Hippocampal formation (tissue), 2 donors: ENCODE data around the gene FAAP20.

Experiments used
- DNase-seq, 2 donors: peaks; one replicate each; lab custom pipeline; 2025; lab: John Stamatoyannopoulos, UW

The FAAP20 gene

DNA sequence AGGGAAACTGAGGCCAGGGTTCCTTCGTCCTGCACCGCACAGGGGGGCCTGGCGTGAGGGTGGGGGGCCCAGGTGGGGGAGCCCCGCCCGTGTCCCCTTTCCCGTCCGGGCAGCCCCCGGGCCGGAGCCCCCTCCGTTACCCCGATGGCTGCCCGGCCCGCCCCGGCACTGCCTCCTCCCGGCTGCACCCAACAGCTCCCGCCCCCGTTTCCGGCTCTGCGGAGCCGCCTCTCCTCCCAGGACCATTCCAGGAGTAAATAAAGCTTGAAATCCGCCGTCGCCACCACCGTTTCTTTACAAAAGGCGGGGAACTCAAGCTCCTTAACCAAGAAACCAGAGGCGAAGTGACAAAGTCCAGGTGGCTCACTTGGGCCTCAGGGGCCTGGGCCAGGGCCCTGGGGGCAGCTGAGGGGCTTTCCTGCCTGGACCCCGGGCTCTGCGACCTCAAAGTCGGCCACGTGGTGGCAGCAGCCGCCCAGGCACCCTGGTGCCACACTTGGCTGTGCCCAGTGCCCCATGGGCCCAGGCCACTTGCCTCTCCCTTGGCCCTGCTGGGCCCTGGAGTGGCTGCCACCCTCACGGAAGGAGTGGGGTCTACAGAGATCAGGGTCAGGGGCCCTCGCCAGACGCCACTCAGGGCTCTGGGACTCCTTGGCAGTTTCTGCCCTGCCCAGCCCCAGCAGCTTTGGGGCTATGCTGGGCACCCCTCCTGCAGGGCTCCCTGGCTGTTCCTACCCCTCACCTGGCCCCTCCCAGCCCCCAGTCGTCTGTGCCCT is 514 bp upstream of the FAAP20 start:
- DNase-seq = peak; percentile 61 to 87

DNA sequence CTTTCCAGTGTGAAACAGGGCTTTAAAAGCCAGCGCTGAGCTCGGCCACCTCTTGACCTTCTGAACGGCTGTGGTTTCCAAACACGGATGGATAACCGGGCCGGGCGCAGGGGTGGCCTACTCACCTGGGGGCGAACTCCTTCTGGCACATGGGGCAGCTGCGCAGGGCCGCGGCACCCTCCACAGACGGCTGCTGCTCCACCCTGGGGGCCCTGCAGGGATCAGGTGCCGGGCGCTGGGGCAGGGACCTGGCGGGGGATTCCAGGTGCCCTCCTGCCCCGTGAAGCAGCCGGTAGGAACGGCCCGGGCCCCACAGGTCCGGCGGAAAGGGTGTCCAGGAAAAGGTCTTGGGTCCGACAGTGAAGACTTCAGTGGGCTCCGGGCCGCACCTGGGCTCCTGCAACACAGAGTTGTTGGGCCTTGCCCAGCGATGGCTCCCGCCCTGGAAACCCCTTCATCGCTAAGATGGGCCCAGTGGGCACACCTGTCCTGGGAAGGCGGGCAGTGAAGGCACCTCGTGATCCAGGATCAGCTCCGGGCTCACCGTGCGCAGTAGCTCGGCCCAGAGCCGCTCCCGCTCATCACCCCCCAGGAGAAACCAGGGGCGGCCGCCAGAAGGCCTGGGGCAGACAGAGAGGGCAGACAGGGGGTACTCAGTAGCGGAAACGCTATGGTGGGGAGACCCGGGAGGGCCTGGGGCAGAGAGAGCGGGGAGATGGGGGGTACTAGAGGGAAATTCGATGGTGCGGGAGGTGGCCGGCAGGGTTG is 874 bp downstream of the FAAP20 start:
- no peak for DNase-seq

DNA sequence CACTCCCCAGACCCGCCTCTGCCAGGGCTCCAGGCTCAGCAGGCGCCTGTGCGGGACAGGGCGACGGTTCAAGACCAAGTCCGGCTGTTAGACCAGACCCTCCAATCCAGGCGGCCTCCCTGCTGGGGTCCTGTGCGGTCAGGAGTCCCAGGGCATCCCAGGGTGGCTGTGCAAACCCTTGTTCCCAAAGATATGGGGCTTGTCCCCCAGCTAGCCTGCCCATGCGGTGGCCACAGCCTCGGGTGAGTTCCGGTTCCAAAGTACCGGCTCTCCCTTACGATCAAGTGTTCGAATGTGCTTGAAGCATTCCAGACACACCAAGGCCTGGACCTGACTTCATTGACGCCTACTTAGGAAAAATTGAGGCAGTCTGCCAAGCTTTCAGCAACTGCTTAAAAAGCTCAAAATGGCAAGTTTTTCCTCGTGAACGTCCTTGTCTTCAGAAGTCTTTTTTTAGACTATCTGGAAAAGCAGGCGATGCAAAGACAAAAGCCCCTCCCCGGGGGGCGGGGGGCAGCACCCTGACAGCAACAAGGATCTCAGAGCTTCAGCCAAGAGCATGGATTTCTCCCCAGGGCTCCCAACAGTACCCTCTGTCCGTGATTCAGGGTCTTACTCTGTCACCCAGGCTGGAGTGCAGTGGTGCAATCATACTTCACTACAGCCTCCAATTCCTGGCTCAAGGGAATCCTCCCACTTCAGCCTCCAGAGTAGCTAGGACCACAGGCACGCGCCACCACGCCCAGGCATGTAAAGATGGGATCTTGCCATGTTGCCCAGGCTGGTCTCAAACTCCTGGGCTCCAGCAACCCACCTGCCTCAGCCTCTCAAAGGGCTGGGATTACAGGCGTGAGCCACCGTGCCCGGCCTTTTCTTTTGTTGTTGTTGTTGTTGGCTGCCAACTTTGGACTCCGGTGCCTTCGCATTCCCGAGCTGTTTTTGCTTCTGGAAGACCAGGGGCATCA is 2.3 kb downstream of the FAAP20 start:
- DNase-seq = no peak

DNA sequence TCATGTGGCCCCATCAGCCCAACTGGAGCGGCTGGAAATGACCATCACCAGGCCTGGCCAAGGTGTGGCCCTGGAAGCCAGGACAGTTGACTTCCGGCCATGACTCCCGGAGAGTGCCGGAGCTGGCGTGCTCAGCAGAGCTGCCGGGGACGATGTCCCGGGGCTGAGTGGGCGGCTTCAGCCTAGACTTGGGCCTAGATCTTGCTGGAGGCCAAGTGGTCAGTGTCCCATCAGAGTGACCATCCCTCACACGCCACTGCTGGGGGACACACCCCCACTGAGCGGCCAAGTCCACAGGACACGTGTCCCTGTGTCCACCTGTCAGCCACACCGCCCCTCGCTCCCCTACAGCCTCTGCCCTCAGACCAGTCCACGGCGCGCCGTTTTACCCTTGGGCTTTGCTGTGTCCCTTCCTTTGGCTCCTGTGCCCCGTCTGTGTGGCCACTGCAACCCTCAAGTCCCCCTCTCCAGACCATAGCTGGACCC is 4.0 kb downstream of the FAAP20 start:
- no peak for DNase-seq

DNA sequence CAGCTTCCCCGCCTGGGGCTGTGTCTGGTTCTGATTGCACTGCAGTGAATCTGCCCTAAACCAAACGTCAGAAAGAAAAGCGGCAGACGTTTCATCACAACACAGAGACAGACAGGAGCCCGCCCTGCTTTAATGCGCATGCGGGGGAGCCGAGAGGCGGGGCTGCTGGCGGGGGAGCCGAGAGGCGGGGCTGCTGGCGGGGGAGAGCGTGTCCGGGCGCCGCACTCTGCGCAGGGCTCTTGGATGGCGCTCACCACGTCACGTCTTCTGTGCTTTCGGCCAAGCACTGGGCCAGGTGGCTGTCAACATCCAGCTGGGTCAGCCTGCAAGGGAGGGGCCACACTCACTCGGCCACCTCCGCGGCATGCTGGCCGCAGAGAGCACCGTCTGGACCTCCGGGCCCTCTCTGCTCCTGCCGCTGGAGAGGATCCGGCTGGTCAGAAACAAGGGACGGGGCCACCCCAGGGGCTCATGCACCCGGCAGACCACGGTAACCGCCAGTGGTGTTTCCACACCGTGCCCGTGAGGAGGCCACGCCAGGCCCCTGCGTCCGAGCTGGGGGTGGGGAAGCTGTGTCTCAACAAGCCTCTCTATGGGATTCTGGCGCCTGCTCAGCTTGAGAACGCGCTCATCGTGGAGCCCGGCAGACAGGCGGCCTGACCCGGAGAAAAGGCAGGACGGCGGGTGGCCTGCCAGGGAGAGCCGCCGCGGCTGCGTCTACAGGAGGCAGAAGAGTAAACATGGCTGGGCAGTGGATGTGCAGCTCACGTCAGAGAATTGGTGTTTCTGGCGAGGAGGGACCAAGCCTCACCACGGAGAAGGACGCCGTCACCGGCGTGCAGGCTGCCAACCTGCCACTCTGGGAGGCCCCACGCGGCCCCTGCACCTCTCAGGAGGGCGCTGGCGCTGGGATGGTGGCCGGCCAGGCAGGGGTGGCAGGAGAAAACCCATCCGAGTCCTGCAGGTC is 4.8 kb downstream of the FAAP20 start:
- peak; percentile 91 to 94 for DNase-seq

DNA sequence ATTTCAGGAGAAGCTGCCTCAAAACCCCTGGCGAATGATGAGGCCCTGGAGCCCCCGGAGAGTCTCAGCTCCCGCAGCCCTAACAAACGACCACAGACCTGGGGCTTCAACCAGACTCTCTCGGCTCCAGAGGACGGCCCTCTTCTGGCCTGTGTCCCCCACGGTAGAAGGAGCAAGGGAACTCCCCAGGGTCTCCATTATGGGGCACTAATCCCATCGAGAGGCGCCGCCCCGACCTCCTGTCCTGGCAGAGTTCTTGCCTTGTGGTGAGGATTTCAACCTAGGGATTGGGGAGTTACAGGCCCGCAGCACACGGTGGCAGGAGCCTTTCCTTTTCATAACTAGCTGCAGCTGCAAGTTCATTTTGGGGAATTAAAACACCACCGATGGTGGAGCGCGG is 6.2 kb downstream of the FAAP20 start:
- DNase-seq = no peak

DNA sequence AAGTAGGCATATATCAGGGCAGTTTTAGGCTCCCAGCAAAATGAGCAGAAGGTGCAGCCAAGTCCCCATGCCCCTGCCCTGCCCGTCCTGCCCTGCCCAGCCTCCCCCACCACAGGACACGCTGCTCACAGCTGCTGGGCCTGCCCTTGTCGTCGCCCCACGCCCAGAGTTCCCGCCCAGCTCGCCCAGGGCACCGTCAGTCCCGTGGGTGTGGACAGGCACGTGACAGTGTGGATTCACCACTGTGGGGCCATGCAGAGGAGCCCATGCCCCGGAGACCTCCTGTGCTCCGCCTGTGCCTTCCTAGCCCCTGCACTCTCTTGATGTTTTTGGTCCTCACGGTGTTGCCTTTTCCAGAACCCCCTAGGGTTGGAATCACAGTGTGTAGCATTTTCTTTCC is 7.0 kb downstream of the FAAP20 start:
- DNase-seq = no peak

DNA sequence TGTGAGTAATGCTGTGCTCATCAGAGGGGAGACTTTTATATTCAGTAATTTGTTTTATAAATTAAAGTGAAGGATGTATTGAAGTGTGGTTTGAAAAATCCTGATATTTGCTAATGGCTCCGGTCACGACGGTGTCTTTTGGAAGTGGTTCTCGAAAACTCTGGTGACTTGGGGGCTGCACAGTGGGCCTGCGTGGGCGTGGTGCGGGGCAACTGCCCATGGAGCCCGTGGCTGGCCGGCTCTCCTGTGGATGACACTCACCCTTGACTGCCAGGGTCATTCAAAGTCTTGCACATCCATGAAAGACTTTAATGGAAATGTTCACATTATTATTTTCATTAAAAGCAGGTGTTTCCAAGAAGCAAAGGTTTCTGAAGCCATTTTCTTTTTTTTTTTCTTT is 7.7 kb downstream of the FAAP20 start:
- no peak for DNase-seq

DNA sequence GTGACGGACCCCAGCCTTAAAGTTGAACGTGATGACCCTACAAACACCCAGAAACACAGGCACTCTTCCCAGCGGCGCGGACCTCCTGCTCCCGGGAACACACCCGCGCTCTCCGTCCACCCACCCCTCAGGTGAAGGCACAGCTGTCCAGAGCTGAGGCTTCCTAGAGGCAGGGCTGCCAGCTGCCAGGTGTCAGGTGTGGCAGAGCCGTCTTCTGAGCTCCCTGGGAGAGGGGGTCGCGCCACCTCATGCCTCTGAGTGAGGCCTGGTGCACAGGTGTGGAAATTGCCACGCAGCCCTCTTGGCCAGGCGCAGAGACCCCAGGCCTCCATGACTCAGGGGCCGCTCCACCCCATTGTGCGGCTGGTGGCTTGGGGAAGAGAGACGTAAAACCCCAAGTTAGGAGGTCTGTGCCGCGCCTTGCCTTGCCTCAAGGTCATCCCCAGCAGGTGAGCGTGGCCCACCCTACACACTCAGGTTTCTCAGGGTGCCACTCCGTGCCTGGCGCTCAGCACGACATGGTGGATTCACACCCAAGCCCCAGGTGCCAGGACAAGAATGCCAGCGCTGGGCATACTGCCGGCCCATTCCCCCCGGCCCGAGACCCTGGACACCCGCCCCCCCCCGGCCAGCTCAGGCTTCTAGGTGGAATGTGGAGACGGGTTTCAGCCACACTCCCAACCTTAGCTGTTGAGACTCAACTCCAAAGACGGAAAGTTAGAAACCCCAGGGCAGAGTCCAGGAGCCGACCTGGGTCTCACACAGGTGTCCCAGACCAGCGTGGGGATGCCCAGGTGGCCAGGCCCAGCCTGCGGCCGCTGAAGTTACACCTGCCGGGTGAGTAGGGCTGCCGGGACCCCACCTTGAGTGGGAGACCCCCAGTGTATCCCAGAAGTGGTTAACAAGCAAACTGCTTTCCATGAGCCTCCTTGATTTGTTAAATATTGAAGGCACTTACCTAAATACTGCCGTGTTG is 8.4 kb downstream of the FAAP20 start:
- no peak for DNase-seq

DNA sequence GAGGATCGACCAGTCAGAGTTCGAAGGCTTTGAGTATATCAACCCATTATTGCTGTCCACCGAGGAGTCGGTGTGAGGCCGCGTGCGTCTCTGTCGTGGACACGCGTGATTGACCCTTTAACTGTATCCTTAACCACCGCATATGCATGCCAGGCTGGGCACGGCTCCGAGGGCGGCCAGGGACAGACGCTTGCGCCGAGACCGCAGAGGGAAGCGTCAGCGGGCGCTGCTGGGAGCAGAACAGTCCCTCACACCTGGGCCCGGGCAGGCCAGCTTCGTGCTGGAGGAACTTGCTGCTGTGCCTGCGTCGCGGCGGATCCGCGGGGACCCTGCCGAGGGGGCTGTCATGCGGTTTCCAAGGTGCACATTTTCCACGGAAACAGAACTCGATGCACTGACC is 9.6 kb downstream of the FAAP20 start:
- DNase-seq = no peak

DNA sequence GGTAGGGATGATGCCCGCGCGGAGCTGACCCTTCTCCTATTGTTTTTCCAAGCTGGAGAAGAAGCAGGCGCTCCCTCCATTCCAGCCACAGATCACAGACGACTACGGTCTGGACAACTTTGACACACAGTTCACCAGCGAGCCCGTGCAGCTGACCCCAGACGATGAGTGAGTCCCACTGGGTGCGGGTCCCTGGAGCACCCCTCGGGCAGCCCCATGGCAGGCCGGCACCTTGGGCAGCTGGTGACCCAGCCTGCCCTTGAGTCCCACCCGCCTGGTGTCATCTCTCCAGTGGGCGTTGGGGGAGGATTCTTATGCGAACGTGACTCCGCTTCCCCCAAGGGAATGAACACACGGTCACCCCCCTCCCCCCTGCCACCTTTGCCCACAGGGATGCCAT is 10.0 kb downstream of the FAAP20 start:
- no peak for DNase-seq

DNA sequence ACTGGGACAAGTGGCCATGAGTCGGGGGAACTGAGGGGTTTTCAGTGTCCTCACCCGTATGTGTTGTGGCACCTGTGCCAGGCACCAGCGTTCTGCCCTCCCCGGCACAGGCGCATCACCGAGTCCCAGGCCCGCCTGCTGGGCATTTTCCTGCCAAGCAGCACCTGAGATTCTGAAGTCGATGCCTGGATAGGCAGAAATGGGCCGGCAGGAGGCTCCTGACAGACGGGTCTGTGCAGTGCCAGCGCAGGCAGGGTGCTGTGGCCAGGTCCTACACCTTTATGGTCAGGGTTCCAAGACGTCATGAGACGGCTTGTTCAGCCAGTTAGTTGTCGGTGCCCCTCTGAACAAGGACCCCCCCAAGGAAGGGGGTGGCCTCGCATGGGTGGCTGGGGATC is 10.6 kb downstream of the FAAP20 start:
- DNase-seq = no peak

DNA sequence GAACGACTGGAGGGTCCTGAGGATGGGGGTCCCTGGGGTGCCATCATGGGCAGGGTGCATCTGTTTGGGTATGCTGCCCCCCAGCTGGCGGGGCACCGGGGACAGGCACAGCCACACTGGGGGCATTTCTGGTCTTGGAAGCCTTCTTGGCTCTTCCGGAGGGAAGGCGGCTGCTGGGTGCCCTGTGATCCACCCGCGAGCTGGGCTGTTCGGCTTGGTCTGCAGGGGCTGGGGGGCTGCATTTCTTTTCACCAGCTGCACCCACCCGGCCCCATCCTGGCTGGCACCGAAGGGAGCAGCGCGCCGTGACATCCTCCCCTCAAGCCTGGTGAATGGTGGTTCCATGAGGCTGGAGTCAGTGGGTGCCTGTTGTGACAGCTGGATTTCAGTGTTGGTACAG is 12.2 kb downstream of the FAAP20 start:
- no peak for DNase-seq

DNA sequence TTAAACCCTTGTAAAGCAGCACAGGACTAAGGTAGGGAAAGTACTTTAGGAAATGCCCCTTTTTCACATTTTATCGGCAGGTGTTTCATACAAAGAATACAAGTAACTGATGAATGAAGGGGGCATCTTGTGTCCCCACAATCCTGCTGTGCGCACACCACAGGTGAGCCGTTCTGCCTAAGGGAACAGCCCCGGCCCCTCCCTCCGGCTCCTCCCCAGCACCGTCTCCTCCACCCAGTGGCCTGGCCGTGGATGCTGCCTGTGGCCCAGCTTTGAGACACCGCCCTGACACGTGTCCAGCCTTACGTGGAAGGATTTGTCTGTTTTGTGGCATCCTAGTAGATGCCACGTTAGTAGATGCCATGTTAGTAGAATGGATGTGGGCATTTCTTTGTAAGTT is 12.8 kb downstream of the FAAP20 start:
- DNase-seq = no peak

DNA sequence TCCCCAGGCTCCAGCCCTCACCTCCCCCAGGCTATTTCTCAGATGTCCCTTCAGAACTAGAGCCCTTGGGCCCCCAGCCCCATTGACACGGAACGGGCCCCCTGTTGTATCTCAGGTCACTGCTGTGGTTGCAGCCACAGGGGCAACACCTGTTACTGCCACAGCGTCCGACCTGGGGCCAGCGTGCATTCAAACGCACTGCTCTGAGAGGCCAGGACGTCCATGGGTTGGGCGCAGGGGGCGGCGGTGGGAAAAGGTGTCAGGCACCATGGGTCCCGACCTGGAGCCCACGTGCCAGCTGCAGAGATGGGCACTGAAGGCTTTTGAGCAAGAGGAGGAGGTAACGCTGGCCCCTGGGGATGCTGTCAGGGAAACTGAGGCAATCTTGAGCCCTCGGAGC is 13.3 kb downstream of the FAAP20 start:
- DNase-seq = no peak

DNA sequence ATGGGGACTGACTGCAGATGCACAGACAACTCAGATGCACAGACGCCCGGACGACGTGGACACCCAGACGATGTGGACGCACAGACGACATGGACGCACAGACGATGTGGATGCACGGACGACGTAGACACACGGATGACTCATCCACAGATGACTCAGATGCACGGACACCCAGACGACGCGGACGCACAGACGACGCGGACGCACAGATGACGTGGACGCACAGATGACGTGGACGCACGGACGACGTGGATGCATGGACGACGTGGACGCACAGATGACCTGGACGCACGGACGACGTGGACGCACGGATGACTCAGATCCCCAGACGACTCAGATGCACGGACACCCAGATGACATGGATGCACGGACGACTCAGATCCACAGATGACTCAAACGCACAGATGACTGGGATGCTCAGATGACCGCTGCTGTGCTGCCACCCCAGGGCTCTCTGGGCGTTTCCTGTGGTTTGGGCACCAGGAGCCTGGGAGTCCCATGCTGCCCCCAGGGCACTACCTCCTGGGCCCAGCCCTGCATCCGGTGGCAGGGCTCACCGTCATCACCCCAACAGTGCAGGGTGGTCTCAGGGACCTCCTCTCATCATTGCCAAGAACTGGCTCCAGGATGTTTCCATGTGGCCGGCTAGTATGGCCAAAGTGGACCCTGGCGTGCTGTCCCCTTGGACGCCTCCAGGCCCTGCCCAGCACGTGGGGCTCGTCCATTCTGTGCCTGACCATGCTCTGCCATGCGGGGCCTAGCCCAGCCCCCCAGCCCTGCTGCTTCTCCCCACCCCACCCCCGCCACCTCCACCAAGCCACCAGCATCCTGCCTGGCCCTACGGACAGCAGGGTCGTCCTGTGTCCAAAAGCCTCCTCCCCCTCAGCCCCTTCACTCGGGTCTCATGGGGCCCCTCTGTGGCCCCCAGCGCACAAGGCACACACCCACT is 14.0 kb downstream of the FAAP20 start:
- no peak for DNase-seq

DNA sequence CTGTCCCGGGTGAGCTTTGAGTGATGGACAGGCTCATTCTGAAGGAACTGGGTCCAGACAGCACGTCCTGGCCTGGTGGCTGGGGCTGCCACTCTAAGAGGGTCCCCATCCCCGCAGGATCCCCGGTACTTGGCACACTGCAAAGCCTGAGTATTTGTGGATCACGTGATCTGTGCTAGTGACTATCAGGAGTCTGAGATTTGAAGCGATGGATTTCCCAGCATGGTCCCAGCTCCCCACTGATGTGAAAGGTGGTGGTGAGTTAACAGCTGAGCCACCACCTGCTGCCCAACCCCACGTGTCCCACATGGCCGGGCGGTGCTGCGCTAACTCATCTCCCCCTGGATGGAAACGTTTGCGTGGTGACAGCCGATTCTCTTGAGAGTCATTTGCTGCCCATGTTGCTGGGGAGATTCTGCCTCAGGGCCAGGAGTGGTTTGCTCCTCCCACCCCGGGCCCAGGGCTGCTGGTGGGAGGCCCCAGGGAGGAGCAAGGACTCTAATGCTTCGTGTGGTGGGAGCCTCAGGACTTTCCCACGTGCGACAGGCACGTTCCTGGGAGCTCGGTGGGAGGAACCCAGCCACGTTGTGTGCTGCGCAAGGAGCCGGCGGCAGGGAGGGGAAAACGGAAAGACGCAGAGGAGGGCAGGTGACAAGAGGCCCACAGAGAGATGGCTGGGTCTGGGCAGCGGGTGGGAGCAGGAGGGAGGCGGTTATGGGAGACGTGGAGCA is 15.1 kb downstream of the FAAP20 start:
- DNase-seq = peak in 1 of 2 donors; percentile 6

DNA sequence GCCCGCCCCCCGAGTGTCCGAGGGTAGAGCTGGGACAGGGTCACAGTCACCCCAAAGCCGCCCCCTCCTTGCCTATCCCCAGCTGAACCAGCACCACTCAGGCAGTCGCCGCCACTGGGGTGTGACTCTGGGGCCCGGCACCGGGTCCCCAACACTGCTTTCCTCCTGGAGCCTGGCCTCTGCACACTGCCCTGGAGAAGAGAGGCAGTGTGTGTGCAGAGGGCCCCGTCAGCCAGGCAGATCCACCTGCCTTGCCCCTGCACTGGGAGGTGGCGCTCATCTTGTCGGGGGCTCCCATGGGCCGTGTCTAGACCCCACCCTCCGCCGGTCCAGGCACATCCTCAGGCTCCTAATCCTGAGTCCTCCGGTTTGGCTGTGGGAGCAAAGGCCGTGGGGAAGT is 15.7 kb downstream of the FAAP20 start:
- no peak for DNase-seq
